Colon (tissue), 2 donors: Measurements from ENCODE around the gene CCDC148.
"Not testable (repeated sequence)": the region's sequence is repeated elsewhere in the genome, so short reads cannot be mapped to it uniquely, and the experiment has no call there.

Experiments used
- FAIRE-seq: peaks from 2 replicates; lab custom pipeline; 2012; peaks lifted over from hg19 to GRCh38; lab: Jason Lieb, UNC
- donor health status: control.
- donor health status: control.

CCDC148 gene

GRCh38 chr2:158351466-158351816, 105.1 kb downstream of the CCDC148 start:
- not testable (repeated sequence) for FAIRE-seq

GRCh38 chr2:158350751-158351465, 105.6 kb downstream of the CCDC148 start:
- FAIRE-seq, result not testable (repeated sequence)

GRCh38 chr2:158346032-158346431, 110.5 kb downstream of the CCDC148 start:
- FAIRE-seq, result no peak

DNA sequence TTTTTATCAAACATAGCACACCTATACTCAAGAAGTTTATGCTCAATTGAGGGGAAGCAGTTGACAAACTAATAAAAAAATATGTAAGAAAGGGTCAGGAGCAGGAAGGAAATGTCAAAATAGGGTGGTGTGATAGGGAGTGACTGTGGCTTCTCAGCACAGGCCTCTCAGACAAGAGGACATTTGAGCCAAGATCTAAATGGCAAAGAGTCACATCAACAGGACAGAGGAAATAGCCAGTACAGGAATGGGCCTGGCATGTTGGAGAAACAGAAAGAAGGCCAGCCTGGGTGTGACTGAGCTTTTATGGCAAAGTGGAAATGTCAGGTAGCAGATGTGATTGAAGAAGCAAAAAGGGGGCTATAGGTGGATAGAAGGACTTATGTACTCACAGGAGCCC, 117.0 kb downstream of the CCDC148 start:
- FAIRE-seq, result no peak

- FAIRE-seq, result no peak
Measured at GRCh38 chr2:158337018-158337417, 119.5 kb downstream of the CCDC148 start.

- FAIRE-seq, result not testable (repeated sequence)
Measured at GRCh38 chr2:158331799-158332198, 124.8 kb downstream of the CCDC148 start.

GRCh38 chr2:158325782-158326340, 130.7 kb downstream of the CCDC148 start:
- no peak for FAIRE-seq

- FAIRE-seq, result no peak
Measured at GRCh38 chr2:158325031-158325781, 131.3 kb downstream of the CCDC148 start.

DNA sequence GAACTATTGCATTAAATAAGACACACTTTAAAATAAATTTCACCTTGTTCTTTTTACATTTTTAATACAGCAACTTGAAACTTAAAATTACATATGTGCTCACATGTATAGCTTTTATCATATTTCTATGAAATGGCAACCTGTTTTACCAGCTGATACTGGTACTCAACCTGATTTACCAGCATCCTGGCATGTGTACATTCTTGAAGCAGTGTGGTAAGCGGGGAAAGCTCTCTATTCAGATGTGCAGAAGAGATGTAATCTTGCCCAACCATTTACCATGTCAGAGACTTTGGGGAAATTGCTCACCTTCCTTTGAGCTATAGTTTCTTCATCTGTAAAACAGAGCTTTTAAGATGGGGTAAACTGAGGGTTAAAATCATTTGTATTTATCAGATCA, 133.2 kb downstream of the CCDC148 start:
- FAIRE-seq, result no peak

GRCh38 chr2:158321264-158321663, 135.3 kb downstream of the CCDC148 start:
- no peak for FAIRE-seq

- FAIRE-seq, result no peak
Measured at GRCh38 chr2:158319269-158319668, 137.3 kb downstream of the CCDC148 start.

DNA sequence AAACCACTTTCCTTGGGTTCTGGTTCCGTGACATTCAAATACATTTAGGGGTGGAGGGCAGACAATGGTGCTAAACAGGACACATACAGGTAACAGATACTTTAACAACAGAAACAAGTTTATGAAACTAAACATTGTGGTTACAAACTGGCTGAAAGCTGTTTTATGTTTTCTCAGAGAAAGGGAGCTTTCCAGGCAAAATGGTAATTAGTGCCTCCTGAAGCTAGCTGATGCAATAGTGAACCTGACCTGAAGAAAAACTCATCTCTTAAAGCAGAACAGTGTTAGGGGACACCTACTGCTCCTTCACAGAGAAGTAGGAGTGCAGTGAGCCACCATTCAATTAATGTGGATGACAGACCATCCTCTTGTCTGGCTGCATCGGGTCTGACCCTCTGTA, 138.9 kb downstream of the CCDC148 start:
- FAIRE-seq, result no peak

DNA sequence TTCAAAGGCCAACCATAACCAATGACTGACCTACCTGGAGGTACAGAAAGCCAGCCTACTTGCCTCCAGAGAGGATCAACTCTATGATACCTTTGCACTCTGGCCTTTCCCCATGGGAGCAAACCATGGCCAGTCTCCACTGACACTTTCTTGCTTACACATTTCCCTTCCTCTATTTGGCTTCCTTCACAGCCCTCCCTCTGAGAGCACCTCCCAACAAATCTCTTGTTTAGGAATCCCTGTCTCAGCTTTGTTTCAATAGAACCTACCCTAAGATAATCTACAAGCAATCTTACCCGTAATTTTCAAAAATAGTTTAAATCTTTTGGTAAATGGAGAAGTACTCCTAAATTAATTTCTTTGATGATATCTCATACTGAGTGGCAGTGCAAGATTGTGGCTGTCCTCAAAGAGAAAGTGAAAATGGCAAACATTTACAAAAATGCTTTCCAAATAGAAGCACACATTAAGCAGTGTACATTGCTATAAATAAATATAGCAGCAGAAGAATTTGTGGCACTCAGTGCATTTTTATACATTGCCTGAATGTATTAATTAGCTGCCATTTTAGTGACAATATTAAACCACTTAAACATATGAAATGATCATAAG, 140.6 kb downstream of the CCDC148 start:
- no peak for FAIRE-seq

DNA sequence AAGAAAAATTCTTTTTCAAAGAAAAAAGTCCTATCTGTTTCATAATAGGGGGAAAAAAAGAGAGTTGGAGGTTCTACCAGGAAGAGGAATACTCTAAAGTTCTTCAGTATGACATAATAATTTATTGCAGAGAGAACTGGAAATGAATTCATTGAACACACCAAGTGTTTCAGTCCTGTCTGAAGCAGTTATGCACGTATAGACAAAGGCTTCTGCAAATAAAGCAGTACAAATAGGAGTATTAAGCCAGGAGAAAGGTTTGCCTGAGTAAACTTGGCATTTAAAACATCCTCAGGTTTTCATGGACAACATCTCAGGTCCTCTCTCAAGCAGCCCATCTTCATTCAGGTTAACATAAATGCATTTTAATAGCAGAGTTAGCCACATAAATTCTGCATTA, 141.6 kb downstream of the CCDC148 start:
- FAIRE-seq, result no peak

GRCh38 chr2:158313734-158314133, 142.8 kb downstream of the CCDC148 start:
- no peak for FAIRE-seq

- no peak for FAIRE-seq
Measured at GRCh38 chr2:158312981-158313380, 143.6 kb downstream of the CCDC148 start.

DNA sequence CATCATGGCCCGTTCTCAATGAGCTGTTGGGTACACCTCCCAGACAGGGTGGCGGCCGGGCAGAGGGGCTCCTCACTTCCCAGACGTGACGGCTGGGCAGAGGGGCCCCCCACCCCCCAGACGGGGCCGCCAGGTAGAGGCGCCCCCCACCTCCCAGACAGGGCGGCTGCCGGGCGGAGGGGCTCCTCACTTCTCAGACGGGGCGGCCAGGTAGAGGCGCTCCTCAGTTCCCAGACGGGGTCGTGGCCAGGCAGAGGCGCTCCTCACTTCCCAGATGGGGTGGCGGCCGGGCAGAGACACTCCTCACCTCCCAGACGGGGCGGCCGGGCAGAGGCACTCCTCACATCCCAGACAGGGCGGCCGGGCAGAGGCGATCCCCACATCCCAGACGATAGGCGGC, 146.1 kb downstream of the CCDC148 start:
- FAIRE-seq, result not testable (repeated sequence)

DNA sequence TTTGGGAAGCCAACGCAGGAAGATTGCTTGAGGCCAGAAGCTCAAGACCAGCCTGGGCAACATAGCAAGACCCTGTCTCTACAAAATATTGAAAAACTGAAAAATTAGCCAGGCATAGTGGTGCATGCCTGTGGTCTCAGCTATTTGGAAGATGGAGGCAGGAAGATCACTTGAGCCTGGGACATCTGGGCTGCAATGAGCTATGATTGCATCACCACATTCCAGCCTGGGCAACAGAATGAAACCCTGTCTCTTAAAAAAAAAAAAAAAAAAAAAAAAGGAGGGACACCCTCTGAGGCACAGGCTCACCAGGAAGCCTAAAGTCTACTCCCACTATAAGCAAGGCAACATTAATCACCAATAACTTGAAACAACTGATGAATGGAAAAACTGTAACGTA, 151.1 kb downstream of the CCDC148 start:
- FAIRE-seq, result no peak

GRCh38 chr2:158300394-158300793, 156.2 kb downstream of the CCDC148 start:
- FAIRE-seq, result no peak

- no peak for FAIRE-seq
Measured at GRCh38 chr2:158297606-158298005, 158.9 kb downstream of the CCDC148 start.

DNA sequence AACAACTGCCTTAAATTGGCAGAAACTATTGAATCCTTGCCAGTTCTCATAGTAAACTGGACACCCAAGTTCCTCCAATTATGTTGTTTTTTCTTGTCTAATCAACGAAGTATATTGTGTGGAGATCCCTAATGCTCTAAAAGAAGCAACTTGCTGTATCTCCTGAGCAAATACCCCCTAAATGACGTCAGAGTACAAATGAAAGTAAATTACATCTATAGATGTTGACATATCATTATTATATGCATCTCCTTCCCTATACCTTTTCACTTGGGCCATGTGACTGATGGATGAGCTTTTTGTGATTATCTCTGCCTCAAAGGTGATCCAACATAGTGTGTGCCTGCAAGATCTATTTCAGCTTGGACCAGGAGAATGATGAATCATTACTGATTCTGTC, 159.4 kb downstream of the CCDC148 start:
- FAIRE-seq, result no peak

DNA sequence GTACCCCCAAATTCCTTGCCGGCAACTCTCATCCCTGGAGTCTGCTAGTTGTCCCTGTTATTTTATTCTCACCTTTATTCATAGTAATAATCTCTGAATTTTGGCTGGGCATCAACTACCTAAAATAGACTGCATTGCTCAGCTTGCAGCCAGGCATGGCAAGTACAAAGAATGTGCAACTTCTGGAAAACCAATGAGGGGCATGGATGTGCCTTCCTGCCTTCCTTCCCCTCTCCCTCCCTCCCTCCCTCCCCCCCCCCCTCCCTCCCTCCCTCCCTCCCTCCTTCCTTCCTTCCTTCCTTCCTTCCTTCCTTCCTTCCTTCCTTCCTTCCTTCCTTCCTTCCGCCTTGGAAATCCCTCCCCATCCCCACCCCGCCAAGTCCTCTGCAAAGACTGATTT, 162.8 kb downstream of the CCDC148 start:
- FAIRE-seq, result no peak

GRCh38 chr2:158291544-158292180, 164.9 kb downstream of the CCDC148 start:
- FAIRE-seq, result no peak
